PC-9 (cell line): ENCODE measurements around the gene PRKG2.

ENCODE experiments used
- CTCF ChIP-seq: fragments of 200-600 bp; sonication (generic); conservative IDR thresholded peaks from 2 replicates; pipeline ENCODE4 v1.6.1; 2017; ENCODE audit warnings: mixed run types, antibody characterized with exemption, mild to moderate bottlenecking, moderate library complexity
- EZH2 ChIP-seq: fragments of 200-600 bp; sonication (generic); IDR thresholded peaks from 2 replicates; pipeline ENCODE4 v1.8.0; 2017; ENCODE audit warnings: antibody characterized with exemption, low read depth

- TF ChIP-seq CTCF: no peak
- TF ChIP-seq EZH2: no peak
Observed at GRCh38 chr4:81042578-81043365, 172.2 kb downstream of the PRKG2 start.
